CD4-positive, CD25-positive, alpha-beta regulatory T cell (primary cell): Measurements from ENCODE around the gene ANKRD63. TPM values are rescaled to one million over a fixed set of nuclear protein-coding genes. Genes with fewer than 3 reads are reported as not detected.

ENCODE experiments used
- ATAC-seq, 2 donors: fragments of 150-1000 bp; cut with Tn5 transposase; one replicate each; pipeline ENCODE4 v1.10.0; 2021; ENCODE audit warnings: low read depth in 2 of 2, moderate number of reproducible peaks in 2 of 2, moderate library complexity in 1 of 2
- DNase-seq, 3 donors: peaks; one replicate each; pipeline versions ENCODE4 v3.0.0 to v3.0.0-alpha.2; 2012 to 2022; ENCODE audit warnings: mixed read lengths in 1 of 3
- H3K27ac ChIP-seq: one replicate; pipeline ENCODE4 v1.7.0; 2013; ENCODE audit warnings: mild to moderate bottlenecking, low read length; ENCODE audit not compliant: insufficient read depth, poor library complexity, severe bottlenecking
- H3K27me3 ChIP-seq: one replicate; pipeline ENCODE4 v1.7.0; 2013; ENCODE audit warnings: low read length; ENCODE audit not compliant: control insufficient read depth, insufficient read depth
- H3K36me3 ChIP-seq: one replicate; pipeline ENCODE4 v1.7.0; 2013; ENCODE audit warnings: mild to moderate bottlenecking, low read length, moderate library complexity; ENCODE audit not compliant: control insufficient read depth, insufficient read depth
- H3K4me1 ChIP-seq: 2 replicates; pipeline ENCODE4 v1.7.0; 2013; ENCODE audit warnings: mild to moderate bottlenecking, low read length; ENCODE audit not compliant: insufficient read depth, control insufficient read depth, poor library complexity, severe bottlenecking
- H3K4me3 ChIP-seq: one replicate; pipeline ENCODE4 v1.7.0; 2013; ENCODE audit warnings: low read depth, mild to moderate bottlenecking, low read length, moderate library complexity
- H3K9me3 ChIP-seq, 2 experiments: 1 replicate in 1 of 2; 2 replicates in 1 of 2; pipeline ENCODE4 v1.7.0; 2013; ENCODE audit warnings: low read length in 2 of 2, mild to moderate bottlenecking in 1 of 2, moderate library complexity in 1 of 2; ENCODE audit not compliant: control insufficient read depth in 2 of 2
- H3K27ac Mint-ChIP-seq, 3 donors: one replicate each; pipeline ENCODE4 v1.8.0; 2020 to 2022; ENCODE audit warnings: mild to moderate bottlenecking in 3 of 3, mixed read lengths in 3 of 3, moderate library complexity in 2 of 3
- H3K27me3 Mint-ChIP-seq: one replicate; pipeline ENCODE4 v1.8.0; 2022; ENCODE audit warnings: mild to moderate bottlenecking, mixed read lengths
- H3K36me3 Mint-ChIP-seq: one replicate; pipeline ENCODE4 v1.8.0; 2020; ENCODE audit warnings: mixed read lengths
- H3K4me1 Mint-ChIP-seq, 4 donors: one replicate each; pipeline ENCODE4 v1.8.0; 2020 to 2022; ENCODE audit warnings: mixed read lengths in 4 of 4, mild to moderate bottlenecking in 1 of 4
- H3K4me3 Mint-ChIP-seq, 4 donors: one replicate each; pipeline ENCODE4 v1.8.0; 2020 to 2022; ENCODE audit warnings: mild to moderate bottlenecking in 4 of 4, mixed read lengths in 4 of 4, moderate library complexity in 3 of 4
- H3K9me3 Mint-ChIP-seq, 7 donors: one replicate each; pipeline ENCODE4 v1.8.0; 2020 to 2022; ENCODE audit warnings: mixed read lengths in 7 of 7, mild to moderate bottlenecking in 3 of 7, moderate library complexity in 2 of 7
- polyA plus RNA-seq, 4 donors: library from polyadenylated mRNA; unstranded; fragments of 300-500 nt; fragmentation: Illumina TruSeq; gene quantifications; one replicate each; pipeline ENCODE4 v1.2.3, GENCODE V29; 2021
- total RNA-seq: library from RNA; stranded (reverse); gene quantifications from one replicate; pipeline ENCODE4 v1.2.3, GENCODE V29; 2022

The ANKRD63 gene
- total and polyA plus RNA-seq, 5 donors from 2014 or later: 0.35 TPM; not detected in 4

- Mint-ChIP-seq H3K27me3 (no peaks in the 10 kb centered on the region), H3K27ac (no peak overlapping the region), H3K4me3 (no peak overlapping the region), H3K4me1 (peaks cover 0 to 2% (median 0%) of the 10 kb centered on the region in 4 donors), H3K36me3 (peaks cover 9% of the 10 kb centered on the region), H3K9me3 (peaks cover 0 to 1% (median 0%) of the 10 kb centered on the region in 7 donors)
- no peaks in the 10 kb centered on the region for H3K4me1 ChIP-seq
- no peak overlapping the region for H3K4me3 ChIP-seq
- ATAC-seq: no peak
- no peaks in the 10 kb centered on the region for H3K9me3 ChIP-seq
- DNase-seq: no peak
- H3K27me3 ChIP-seq: no peaks in the 10 kb centered on the region
- no peak overlapping the region for H3K27ac ChIP-seq
- H3K36me3 ChIP-seq: peaks cover 51% of the 10 kb centered on the region
Measured at GRCh38 chr15:40290918-40291574, 8.2 kb upstream of the ANKRD63 start.

- DNase-seq: no peak
- H3K4me1 ChIP-seq: no peaks in the 10 kb centered on the region
- Mint-ChIP-seq H3K9me3 (peaks cover 0 to 1% (median 0%) of the 10 kb centered on the region in 7 donors), H3K27ac (no peak overlapping the region), H3K4me1 (peaks cover 0 to 1% (median 0%) of the 10 kb centered on the region in 4 donors), H3K4me3 (no peak overlapping the region), H3K27me3 (no peaks in the 10 kb centered on the region), H3K36me3 (peaks cover 4% of the 10 kb centered on the region)
- no peak overlapping the region for H3K4me3 ChIP-seq
- H3K9me3 ChIP-seq: no peaks in the 10 kb centered on the region
- no peak for ATAC-seq
- H3K27ac ChIP-seq: no peak overlapping the region
- H3K36me3 ChIP-seq: peaks cover 47% of the 10 kb centered on the region
- no peaks in the 10 kb centered on the region for H3K27me3 ChIP-seq
Measured at GRCh38 chr15:40290545-40290917, 7.7 kb upstream of the ANKRD63 start.

- Mint-ChIP-seq H3K9me3 (peaks cover 0 to 1% (median 0%) of the 10 kb centered on the region in 7 donors), H3K27ac (peak overlapping the region in 1 of 3 donors; percentile 52)
Measured at GRCh38 chr15:40289140-40289775, 6.4 kb upstream of the ANKRD63 start.

GRCh38 chr15:40287968-40288367, 5.1 kb upstream of the ANKRD63 start:
- Histone ChIP-seq H3K27me3 (no peaks in the 10 kb centered on the region), H3K4me3 (no peak overlapping the region), H3K9me3 (no peaks in the 10 kb centered on the region), H3K36me3 (peaks cover 29% of the 10 kb centered on the region), H3K4me1 (peaks cover 5% of the 10 kb centered on the region), H3K27ac (no peak overlapping the region)
- peaks cover 0 to 1% (median 0%) of the 10 kb centered on the region in 7 donors for H3K9me3 Mint-ChIP-seq
- no peaks in the 10 kb centered on the region for H3K27me3 Mint-ChIP-seq
- H3K36me3 Mint-ChIP-seq: no peaks in the 10 kb centered on the region
- no peaks in the 10 kb centered on the region for H3K4me1 Mint-ChIP-seq
- H3K4me3 Mint-ChIP-seq: no peak overlapping the region
- ATAC-seq (no peak), DNase-seq (no peak)
- peak overlapping the region in 1 of 3 donors; percentile 14 for H3K27ac Mint-ChIP-seq

More at GRCh38 chr15:40289140-40289775, 6.4 kb upstream of the ANKRD63 start:
- H3K9me3 ChIP-seq: no peaks in the 10 kb centered on the region
- H3K4me1 Mint-ChIP-seq: no peaks in the 10 kb centered on the region
- H3K36me3 ChIP-seq: peaks cover 39% of the 10 kb centered on the region
- ATAC-seq: no peak
- H3K27ac ChIP-seq: no peak overlapping the region
- no peaks in the 10 kb centered on the region for H3K27me3 Mint-ChIP-seq
- no peak overlapping the region for H3K4me3 Mint-ChIP-seq
- no peaks in the 10 kb centered on the region for H3K27me3 ChIP-seq
- no peaks in the 10 kb centered on the region for H3K4me1 ChIP-seq
- no peaks in the 10 kb centered on the region for H3K36me3 Mint-ChIP-seq
- no peak for DNase-seq
- H3K4me3 ChIP-seq: no peak overlapping the region

- Mint-ChIP-seq H3K27me3 (no peaks in the 10 kb centered on the region), H3K27ac (peak overlapping the region in 1 of 3 donors; percentile 42), H3K36me3 (no peaks in the 10 kb centered on the region), H3K4me1 (no peaks in the 10 kb centered on the region), H3K9me3 (peaks cover 0 to 1% (median 0%) of the 10 kb centered on the region in 7 donors), H3K4me3 (no peak overlapping the region)
- H3K9me3 ChIP-seq: no peaks in the 10 kb centered on the region
- peaks cover 9% of the 10 kb centered on the region for H3K4me1 ChIP-seq
- ATAC-seq (no peak), DNase-seq (no peak)
- H3K4me3 ChIP-seq: no peak overlapping the region
- H3K36me3 ChIP-seq: peaks cover 24% of the 10 kb centered on the region
- no peak overlapping the region for H3K27ac ChIP-seq
- H3K27me3 ChIP-seq: no peaks in the 10 kb centered on the region
Measured at GRCh38 chr15:40287505-40287904, 4.6 kb upstream of the ANKRD63 start.

GRCh38 chr15:40286794-40287193, 3.9 kb upstream of the ANKRD63 start:
- Mint-ChIP-seq H3K27me3 (no peaks in the 10 kb centered on the region), H3K9me3 (peaks cover 0 to 1% (median 0%) of the 10 kb centered on the region in 7 donors), H3K4me1 (no peaks in the 10 kb centered on the region), H3K27ac (no peak overlapping the region), H3K4me3 (no peak overlapping the region), H3K36me3 (no peaks in the 10 kb centered on the region)
- H3K27me3 ChIP-seq: no peaks in the 10 kb centered on the region
- no peak overlapping the region for H3K4me3 ChIP-seq
- H3K36me3 ChIP-seq: peaks cover 19% of the 10 kb centered on the region
- ATAC-seq (no peak), DNase-seq (no peak)
- no peaks in the 10 kb centered on the region for H3K9me3 ChIP-seq
- no peak overlapping the region for H3K27ac ChIP-seq
- peaks cover 17% of the 10 kb centered on the region for H3K4me1 ChIP-seq

- no peak overlapping the region for H3K27ac Mint-ChIP-seq
- peaks cover under 1% of the 10 kb centered on the region for H3K27me3 Mint-ChIP-seq
- no peaks in the 10 kb centered on the region for H3K4me1 Mint-ChIP-seq
Measured at GRCh38 chr15:40286061-40286532, 3.2 kb upstream of the ANKRD63 start.

More at GRCh38 chr15:40286061-40286532, 3.2 kb upstream of the ANKRD63 start:
- no peaks in the 10 kb centered on the region for H3K9me3 ChIP-seq
- no peak overlapping the region for H3K4me3 ChIP-seq
- DNase-seq: no peak
- H3K36me3 Mint-ChIP-seq: no peaks in the 10 kb centered on the region
- H3K4me1 ChIP-seq: peaks cover 22% of the 10 kb centered on the region
- no peak for ATAC-seq
- H3K9me3 Mint-ChIP-seq: peaks cover 0 to 1% (median 0%) of the 10 kb centered on the region in 7 donors
- H3K4me3 Mint-ChIP-seq: peak overlapping the region in 1 of 4 donors; percentile 27
- H3K27me3 ChIP-seq: no peaks in the 10 kb centered on the region
- peaks cover 19% of the 10 kb centered on the region for H3K36me3 ChIP-seq
- H3K27ac ChIP-seq: no peak overlapping the region
